K562 (cell line): Measurements from ENCODE around the gene MAP4K4. TPM values are rescaled to one million over a fixed set of nuclear protein-coding genes. Genes with fewer than 3 reads are reported as not detected.

Source experiments
- ATAC-seq: fragments of 200-7000 bp; cut with Tn5 transposase; 3 replicates; pipeline ENCODE4 v1.9.1; 2020; ENCODE audit warnings: moderate library complexity
- BruUV-seq: library from RNA; stranded (reverse); fragments of 400-500 nt; replicated peaks from 2 replicates; lab custom pipeline; 2021; lab: Mats Ljungman, UMichigan
- CTCF ChIA-PET: fragments of 300-600 bp; formaldehyde crosslinking; extraction: SDS; loops from one replicate; lab custom pipeline; 2021; ENCODE audit warnings: low intra/inter-chr PET ratio; lab: Yijun Ruan, JAX
- POLR2A ChIA-PET: fragments of 300-600, 350-650 bp; sonication (Branson Sonifier 250); formaldehyde crosslinking; extraction: SDS; loops from one replicate; lab custom pipeline; 2021; ENCODE audit warnings: antibody characterized with exemption, inconsistent platforms; lab: Yijun Ruan, JAX
- DNase-seq, 4 experiments: peaks; one replicate each; pipeline versions ENCODE4 v3.0.0 to v3.0.0-alpha.2; 2011 to 2018; ENCODE audit warnings: low spot score in 3 of 4, mixed read lengths in 3 of 4; ENCODE audit errors: extremely low read depth in 1 of 4
- FAIRE-seq: peaks from 2 replicates; lab custom pipeline; 2011; peaks lifted over from hg19 to GRCh38; lab: Jason Lieb, UNC
- H2AFZ ChIP-seq: 2 replicates; pipeline ENCODE4 v1.6.0; 2011; ENCODE audit warnings: low read depth, low read length, control low read depth, inconsistent platforms
- H3K27ac ChIP-seq: fragments of 200-600 bp; 3 replicates; pipeline ENCODE4 v1.8.0; 2011; ENCODE audit warnings: low read depth, mild to moderate bottlenecking, control low read depth, inconsistent platforms, low read length, moderate library complexity, mixed read lengths; ENCODE audit errors: extremely low read depth
- H3K27me3 ChIP-seq, 2 experiments: fragments of 300-600 bp in 1 of 2; 2 replicates in 1 of 2; 3 replicates in 1 of 2; pipeline versions ENCODE4 v1.6.0 to v1.8.0; 2011; ENCODE audit warnings: inconsistent platforms in 2 of 2, low read length in 2 of 2, mild to moderate bottlenecking in 1 of 2, mixed read lengths in 1 of 2, moderate library complexity in 1 of 2; ENCODE audit not compliant: control insufficient read depth in 2 of 2, insufficient read depth in 2 of 2
- H3K36me3 ChIP-seq: fragments of 300-600 bp; 3 replicates; pipeline ENCODE4 v1.8.0; 2011; ENCODE audit warnings: mild to moderate bottlenecking, low read length, inconsistent platforms; ENCODE audit not compliant: control insufficient read depth, insufficient read depth
- H3K4me1 ChIP-seq, 2 experiments: fragments of 200-600 bp in 1 of 2; replicated peaks in 1 of 2; 2 replicates in 1 of 2; 3 replicates in 1 of 2; pipeline versions ENCODE4 v1.5.1 to v1.8.0; 2011; ENCODE audit warnings: inconsistent platforms in 2 of 2, low read length in 2 of 2, mild to moderate bottlenecking in 1 of 2, mixed read lengths in 1 of 2, moderate library complexity in 1 of 2; ENCODE audit not compliant: control insufficient read depth in 2 of 2, insufficient read depth in 2 of 2
- H3K4me2 ChIP-seq: 2 replicates; pipeline ENCODE4 v1.6.1; 2011; ENCODE audit warnings: low read length, control low read depth, inconsistent platforms, mixed read lengths; ENCODE audit not compliant: insufficient read depth
- H3K4me3 ChIP-seq: fragments of 200-600 bp; sonication (generic), shearing (Covaris generic); 2 replicates; pipeline ENCODE4 v1.5.1; 2016; ENCODE audit warnings: control low read depth, inconsistent platforms
- H3K79me2 ChIP-seq: fragments of 200-600 bp; 3 replicates; pipeline ENCODE4 v1.8.0; 2011; ENCODE audit warnings: low read length, inconsistent platforms; ENCODE audit not compliant: control insufficient read depth, insufficient read depth
- H3K9ac ChIP-seq, 2 experiments: 2 replicates each; pipeline versions ENCODE4 v1.6.0 to v1.6.1; 2011; ENCODE audit warnings: low read depth in 2 of 2, low read length in 2 of 2, control low read depth in 1 of 2, inconsistent platforms in 1 of 2, mild to moderate bottlenecking in 1 of 2, mixed read lengths in 1 of 2; ENCODE audit not compliant: insufficient read depth in 1 of 2
- H3K9me1 ChIP-seq: one replicate; pipeline ENCODE4 v1.6.0; 2011; ENCODE audit warnings: inconsistent platforms, mild to moderate bottlenecking, low read length, moderate library complexity; ENCODE audit not compliant: control insufficient read depth, insufficient read depth
- H3K9me3 ChIP-seq: replicated peaks from 2 replicates; pipeline ENCODE4 v1.5.1; 2011; ENCODE audit warnings: low read depth, low read length, inconsistent platforms; ENCODE audit not compliant: control insufficient read depth, insufficient read depth
- H4K20me1 ChIP-seq: replicated peaks from 2 replicates; pipeline ENCODE4 v1.6.1; 2011; ENCODE audit warnings: low read length, inconsistent platforms, mixed read lengths; ENCODE audit not compliant: control insufficient read depth, insufficient read depth
- RBBP5 ChIP-seq: fragments of 200-600 bp; sonication (generic); IDR thresholded peaks from 2 replicates; pipeline ENCODE4 v1.6.1; 2012; ENCODE audit warnings: borderline replicate concordance, mild to moderate bottlenecking, low read length, control low read depth, inconsistent platforms; ENCODE audit not compliant: insufficient read depth, poor library complexity, severe bottlenecking
- SNIP1 ChIP-seq: fragments of 450-650 bp; IDR thresholded peaks from 2 replicates; pipeline ENCODE4 v1.7.1; 2017; ENCODE audit warnings: low read depth, mild to moderate bottlenecking
- TRIM24 ChIP-seq, 2 experiments: fragments of 450-650 bp; IDR thresholded peaks; 2 replicates each; pipeline ENCODE4 v1.6.1; 2016
- WGBS: fragments of 100-300 bp; shearing (Covaris generic); methylation state at CpG from one replicate; pipeline ENCODE4 v1.1.6; 2016; ENCODE audit warnings: low coverage, mixed read lengths; ENCODE audit not compliant: insufficient coverage; ENCODE audit errors: missing lambda C conversion rate; 5-methylcytosine and 5-hydroxymethylcytosine counted together
- in situ Hi-C: fragments of 300-500 bp; cut with MboI; formaldehyde crosslinking; loops from 4 replicates; pipeline ENCODE4 v1.15.0; 2018; ENCODE audit warnings: inconsistent platforms, mixed read lengths
- intact Hi-C: fragments of 100-400 bp; cut with micrococcal nuclease; formaldehyde crosslinking; loops from 2 replicates; pipeline ENCODE4 v1.14.2; 2022
- polyA plus RNA-seq, 8 experiments: library from polyadenylated mRNA; depleted of rRNA in 4 of 8; stranded (reverse) in 5 of 8; unstranded in 3 of 8; fragments of >200 nt; fragmentation: Nextera tagmentation in 2 of 8; fragmentation: Illumina TruSeq in 1 of 8; extraction: Ambion mirVana in 2 of 8; extraction: Trizol in 1 of 8; gene quantifications; 2 replicates each; pipeline versions ENCODE4 v1.2.1 to v1.2.3, GENCODE V29; 2011 to 2014; ENCODE audit warnings: inconsistent platforms in 1 of 8, missing spikeins in 1 of 8
- total RNA-seq, 7 experiments: library from RNA; depleted of rRNA in 6 of 7; stranded (reverse); fragments of >200 nt in 6 of 7; fragmentation: Illumina TruSeq in 2 of 7; extraction: Trizol in 2 of 7; gene quantifications; 2 replicates each; pipeline versions ENCODE4 v1.2.1 to v1.2.3, GENCODE V29; 2011 to 2021; ENCODE audit warnings: low replicate concordance in 1 of 7

MAP4K4 gene
- total and polyA plus RNA-seq, 9 of the 15 experiments (the other 6 are each of a cell fraction or from before 2014, with no cell fraction given): 7.6 to 76.4 (median 50.6) TPM

DNA sequence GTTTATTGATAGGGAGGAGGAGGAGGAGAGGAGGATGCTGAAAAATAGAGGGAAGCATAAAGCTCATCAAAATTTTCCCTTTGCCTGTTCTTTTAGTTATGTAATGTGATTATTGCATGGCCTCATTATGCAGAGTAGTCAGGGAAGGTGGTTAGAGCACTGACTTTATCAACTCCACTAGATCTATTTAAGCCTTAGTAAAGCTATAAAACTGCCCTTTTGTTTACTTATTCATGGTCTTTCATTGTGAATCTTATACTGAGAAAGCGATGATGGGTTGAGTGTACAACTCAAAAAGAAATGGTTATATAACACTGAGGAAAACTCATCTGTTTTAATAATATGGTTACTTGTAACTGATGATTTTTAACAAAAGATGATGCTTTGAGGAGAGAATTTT lies 81.7 kb downstream of the MAP4K4 start:
- no peaks in the 10 kb centered on the region for H3K9me1 ChIP-seq
- in situ Hi-C loops: no loop called here
- BruUV-seq: no TSS peak
- peaks cover 3 to 33% of the 10 kb centered on the region in 2 experiments for H3K4me1 ChIP-seq
- no peaks in the 10 kb centered on the region for H3K36me3 ChIP-seq
- 82% methylated on average over 1 of the region's 1 CpG for WGBS
- TF ChIP-seq SNIP1 (no peak), TRIM24 (IDR thresholded peaks at IDR 0.05) (no peak)
- H3K27ac ChIP-seq: no peak overlapping the region
- H3K4me3 ChIP-seq: no peak overlapping the region
- ChIA-PET CTCF (no interaction called here), POLR2A (interaction anchor here (0.6 to 1.9 kb wide), 3 partner anchors 12 to 17 kb away, joined by 3 to 6 read pairs (median 4); no protein-coding TSS in a partner anchor)
- no peaks in the 10 kb centered on the region for H3K9me3 ChIP-seq
- no peak for FAIRE-seq
- H3K9ac ChIP-seq: no peak overlapping the region
- no peak for ATAC-seq
- no peak overlapping the region for H3K4me2 ChIP-seq
- no peaks in the 10 kb centered on the region for H3K27me3 ChIP-seq
- H4K20me1 ChIP-seq: peaks cover 38% of the 10 kb centered on the region
- intact Hi-C loops: no loop called here
- H2AFZ ChIP-seq: no peak overlapping the region
- peaks cover 98% of the 10 kb centered on the region for H3K79me2 ChIP-seq
- no peak for DNase-seq

DNA sequence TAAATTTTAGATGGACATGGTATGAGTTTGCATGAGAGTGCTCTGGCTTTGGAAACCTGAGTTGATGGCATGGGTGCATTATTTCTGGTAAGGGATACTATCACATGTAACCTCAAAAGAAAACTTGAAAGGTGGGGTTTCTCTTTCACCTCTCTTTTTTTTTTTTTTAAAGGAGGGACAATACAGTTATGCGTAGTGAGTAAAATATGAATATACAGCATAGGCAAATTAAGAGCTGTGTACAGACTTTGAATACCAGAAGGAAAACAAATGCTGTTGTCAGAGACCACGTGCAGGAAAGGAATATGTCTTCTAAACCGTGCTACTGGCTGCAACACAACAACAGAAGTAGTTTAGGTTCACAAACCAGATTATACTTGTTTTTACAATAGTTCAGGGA lies 82.1 kb downstream of the MAP4K4 start:
- peaks cover 38% of the 10 kb centered on the region for H4K20me1 ChIP-seq

More for the DNA sequence above, 82.1 kb downstream of the MAP4K4 start:
- POLR2A ChIA-PET: interaction anchor here (0.6 to 1.9 kb wide), 2 partner anchors 13 kb away, joined by 4 to 6 read pairs; no protein-coding TSS in a partner anchor
- Histone ChIP-seq H3K4me3 (no peak overlapping the region), H3K27me3 (no peaks in the 10 kb centered on the region), H2AFZ (no peak overlapping the region)
- no peak for DNase-seq
- no TSS peak for BruUV-seq
- WGBS: 69% methylated on average over 3 of the region's 3 CpGs
- ATAC-seq: no peak
- TF ChIP-seq RBBP5: no peak
- TF ChIP-seq, all 486 proteins: peak for 0
- H3K36me3 ChIP-seq: no peaks in the 10 kb centered on the region
- no peak overlapping the region for H3K27ac ChIP-seq
- CTCF ChIA-PET: no interaction called here
- H3K9me1 ChIP-seq: no peaks in the 10 kb centered on the region
- no peak for FAIRE-seq
- no peak overlapping the region for H3K4me2 ChIP-seq
- peaks cover 98% of the 10 kb centered on the region for H3K79me2 ChIP-seq
- H3K4me1 ChIP-seq: peaks cover 3 to 33% of the 10 kb centered on the region in 2 experiments
- H3K9ac ChIP-seq: no peak overlapping the region
- intact Hi-C loops: no loop called here
- H3K9me3 ChIP-seq: no peaks in the 10 kb centered on the region
- in situ Hi-C loops: no loop called here
